KBM-7 (cell line): ENCODE measurements around the gene TAB2.
"Not testable (repeated sequence)": the region's sequence is repeated elsewhere in the genome, so short reads cannot be mapped to it uniquely, and the experiment has no call there.

Experiments
- DNase-seq: peaks from one replicate; pipeline ENCODE4 v3.0.0-alpha.2; 2015
- in situ Hi-C: fragments of 300-500 bp; cut with MboI; formaldehyde crosslinking; loops from 2 replicates; pipeline ENCODE4 v1.14.3; 2020; ENCODE audit warnings: low sequenced_read_pairs, low pct_unique_long_range_greater_than_20kb, mixed read lengths

Gene TAB2

DNA sequence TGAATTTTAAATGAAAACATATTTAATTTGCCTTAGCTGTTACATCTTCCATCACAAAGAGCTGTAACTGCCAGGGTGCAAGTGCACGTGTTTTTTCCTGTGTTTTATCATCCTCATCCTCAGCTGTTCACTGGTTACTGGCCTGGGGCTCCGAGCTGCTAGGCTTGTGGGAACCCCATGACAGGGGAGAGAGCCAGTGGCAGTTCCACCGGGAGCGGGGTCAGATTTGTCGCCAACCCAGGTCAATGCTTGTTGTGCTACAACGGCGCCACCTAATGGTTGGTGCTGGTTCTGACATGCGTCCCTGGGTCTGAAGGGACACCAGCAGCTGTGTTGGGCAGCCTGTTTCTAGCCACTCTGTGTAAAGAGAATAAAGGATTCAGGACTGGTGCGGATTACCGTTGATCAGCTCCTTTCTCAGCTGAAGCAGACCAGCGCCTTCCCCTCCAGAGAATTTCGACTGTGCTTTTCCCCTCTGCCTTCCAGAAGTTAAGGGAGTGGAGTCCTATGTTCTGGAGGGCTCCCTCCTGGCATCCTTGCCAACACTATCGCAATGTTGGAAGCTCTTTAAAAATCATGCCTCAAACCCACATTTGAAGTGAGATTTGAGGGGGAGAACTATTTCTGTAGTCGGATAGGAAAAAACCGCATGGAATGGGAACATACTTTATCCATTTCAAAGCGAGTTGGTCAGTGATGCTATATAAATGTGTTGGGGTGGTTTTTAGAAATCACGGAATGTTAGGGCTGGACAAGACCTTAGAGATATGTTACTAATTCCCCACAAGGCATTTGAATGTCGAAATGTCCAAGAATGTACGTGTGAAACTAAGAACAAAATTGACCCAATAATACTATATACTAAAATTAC lies 114.6 kb downstream of the TAB2 start:
- DNase-seq, result peak; percentile 88
- in situ Hi-C loops, result loop anchor here (25.0 kb wide), 2 partner anchors 345 to 870 kb away; no protein-coding TSS in a partner anchor

DNA sequence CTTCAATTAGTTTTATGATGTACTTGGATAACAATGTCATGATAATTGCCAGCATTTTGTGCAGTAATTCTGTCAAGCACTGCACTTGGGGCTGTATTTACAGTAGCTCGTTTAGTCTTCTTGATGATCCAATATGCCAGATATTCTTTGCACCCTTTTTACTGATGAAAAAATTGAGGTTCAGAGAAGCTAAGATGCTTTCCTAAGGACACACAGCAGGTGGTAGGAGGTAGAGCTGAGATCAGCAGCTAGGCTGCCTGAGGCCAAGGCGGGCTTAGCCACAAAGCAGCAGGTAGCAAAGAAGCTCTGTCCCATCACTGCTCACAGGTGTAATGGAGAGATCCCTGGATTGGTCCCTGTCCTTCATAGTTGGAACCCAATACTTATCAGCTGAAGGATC lies 115.9 kb downstream of the TAB2 start:
- in situ Hi-C loops, result loop anchor here (25.0 kb wide), 2 partner anchors 346 to 871 kb away; no protein-coding TSS in a partner anchor

DNA sequence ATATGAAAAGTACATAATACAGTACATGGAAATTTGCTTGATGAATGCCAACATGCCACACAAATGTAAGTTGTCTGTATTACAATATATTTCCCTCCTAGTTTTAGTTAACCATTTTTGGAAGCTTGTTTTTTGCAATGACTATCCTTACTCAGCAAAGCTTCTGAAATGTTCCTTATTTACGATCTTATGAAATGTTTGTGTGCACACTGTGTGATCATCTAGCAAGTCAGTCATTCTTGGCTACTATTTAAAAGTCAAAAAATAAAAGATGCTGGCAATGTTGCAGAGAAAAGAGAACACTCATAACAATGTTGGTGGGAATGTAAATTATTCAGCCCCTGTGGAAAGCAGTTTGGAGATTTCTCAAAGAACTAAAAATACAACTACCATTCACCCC lies 116.4 kb downstream of the TAB2 start:
- in situ Hi-C loops, result loop anchor here (25.0 kb wide), 2 partner anchors 347 to 872 kb away; no protein-coding TSS in a partner anchor
- no peak for DNase-seq

More for the DNA sequence above, 115.9 kb downstream of the TAB2 start:
- DNase-seq, result no peak

DNA sequence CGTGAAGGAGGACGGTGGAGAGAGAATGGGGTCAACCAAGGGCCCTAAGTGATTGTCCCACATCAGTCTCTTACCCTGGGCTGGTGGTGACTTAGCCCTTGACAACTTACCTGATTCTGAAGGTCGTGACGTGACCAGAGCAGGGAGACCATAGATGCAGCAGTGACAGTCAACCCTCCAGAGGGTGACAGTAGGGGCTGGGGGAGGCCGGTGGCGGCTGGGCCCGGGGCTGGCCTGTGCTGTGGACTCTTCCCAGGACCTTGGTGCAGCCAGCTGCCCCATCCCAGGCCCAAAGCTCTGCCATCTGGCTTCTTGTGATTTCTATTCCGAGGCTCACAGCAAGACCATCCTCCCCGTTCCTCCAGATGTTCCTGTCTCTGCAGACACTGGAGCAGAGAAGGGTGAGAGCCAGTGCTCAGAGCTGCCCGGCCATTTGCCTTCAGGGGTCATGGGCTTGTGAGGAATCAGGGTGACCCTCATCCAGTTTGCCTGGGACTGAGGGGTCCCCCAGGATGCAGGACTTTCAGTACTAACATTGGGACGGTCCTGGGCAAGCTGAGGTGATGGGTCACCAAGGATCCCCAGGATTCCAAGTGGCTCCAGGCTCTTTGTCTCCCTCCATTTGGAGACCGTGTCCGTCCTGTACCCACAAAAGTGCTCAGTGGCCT lies 118.5 kb downstream of the TAB2 start:
- in situ Hi-C loops, result loop anchor here (25.0 kb wide), 2 partner anchors 349 to 874 kb away; no protein-coding TSS in a partner anchor
- no peak for DNase-seq

DNA sequence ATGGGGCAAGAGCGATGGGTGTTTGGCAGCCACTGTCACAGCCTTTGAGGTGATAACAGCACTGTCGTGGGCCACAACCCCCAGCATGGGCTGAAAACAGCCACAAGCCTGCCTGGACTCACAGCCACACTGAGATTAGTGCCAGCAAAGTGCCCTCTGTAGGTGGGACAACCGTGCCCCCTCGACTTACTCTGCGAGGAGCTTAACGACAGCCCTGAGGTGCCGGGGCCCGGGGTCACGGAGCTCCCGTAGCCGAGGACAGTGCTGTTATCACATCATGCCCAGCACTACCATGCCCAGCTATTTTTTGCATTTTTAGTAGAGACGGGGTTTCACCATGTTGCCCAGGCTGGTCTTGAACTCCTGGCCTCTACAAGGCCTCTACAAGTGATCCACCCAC lies 119.1 kb downstream of the TAB2 start:
- in situ Hi-C loops, result loop anchor here (25.0 kb wide), 2 partner anchors 349 to 874 kb away; no protein-coding TSS in a partner anchor
- DNase-seq, result no peak

DNA sequence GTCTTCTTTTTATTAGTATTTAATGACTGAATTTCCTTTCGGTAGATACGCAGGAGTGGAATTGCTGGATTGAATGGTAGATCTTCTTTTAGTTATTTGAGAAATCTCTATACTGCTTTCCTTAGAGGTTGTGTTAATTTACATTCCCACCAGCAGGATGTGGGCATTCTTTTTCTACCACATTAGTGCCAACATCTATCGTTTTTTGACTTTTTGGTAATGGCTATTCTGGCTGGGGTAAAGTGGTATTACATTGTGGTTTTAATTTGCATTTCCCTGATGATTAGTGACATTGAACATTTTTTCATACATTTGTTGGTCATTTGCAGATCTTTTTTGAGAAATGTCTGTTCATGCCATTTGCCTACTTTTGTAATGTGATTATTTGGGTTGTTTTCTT lies 119.7 kb downstream of the TAB2 start:
- no peak for DNase-seq

DNA sequence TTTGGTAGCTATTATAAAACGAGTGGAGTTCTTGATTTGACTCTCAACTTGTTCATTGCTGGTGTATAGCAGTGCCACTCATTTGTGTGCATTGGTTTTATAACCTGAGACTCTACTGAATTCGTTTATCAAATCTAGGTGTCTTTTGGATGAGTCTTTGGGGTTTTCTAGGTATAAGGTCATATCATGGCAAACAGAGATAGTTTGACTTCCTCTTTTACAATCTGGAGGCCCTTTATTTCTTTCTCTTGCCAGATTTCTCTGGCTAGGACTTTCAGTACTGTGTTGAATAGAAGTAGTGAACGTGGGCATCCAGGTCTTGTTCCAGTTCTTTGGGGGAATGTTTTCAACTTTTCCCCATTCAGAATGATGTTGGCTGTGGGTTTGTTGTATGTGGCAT lies 121.3 kb downstream of the TAB2 start:
- peak; percentile 27 for DNase-seq
- in situ Hi-C loops, result loop anchor here (25.0 kb wide), 2 partner anchors 352 to 877 kb away; no protein-coding TSS in a partner anchor

More for the DNA sequence above, 119.7 kb downstream of the TAB2 start:
- in situ Hi-C loops, result loop anchor here (25.0 kb wide), 2 partner anchors 350 to 875 kb away; no protein-coding TSS in a partner anchor

DNA sequence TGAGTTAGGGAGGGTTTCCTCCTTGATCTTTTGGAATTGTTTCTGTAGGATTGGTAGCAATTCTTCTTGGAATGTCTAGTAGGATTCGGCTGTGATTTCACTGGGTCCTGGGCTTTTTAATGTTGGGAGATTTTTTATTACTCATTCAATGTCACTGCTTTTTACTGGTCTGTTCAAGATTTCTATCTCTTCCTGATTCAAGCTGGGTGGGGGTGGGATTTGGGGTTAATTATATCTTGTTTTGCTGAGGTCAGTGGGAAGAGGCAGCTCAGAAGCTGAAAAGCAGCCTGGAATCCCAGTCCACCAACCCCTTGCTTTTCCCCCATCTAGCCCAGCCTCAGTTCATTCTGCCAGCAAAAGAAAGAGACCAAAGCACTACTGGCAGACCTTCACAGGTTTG lies 122.1 kb downstream of the TAB2 start:
- no peak for DNase-seq
- in situ Hi-C loops, result loop anchor here (25.0 kb wide), 2 partner anchors 352 to 877 kb away; no protein-coding TSS in a partner anchor

DNA sequence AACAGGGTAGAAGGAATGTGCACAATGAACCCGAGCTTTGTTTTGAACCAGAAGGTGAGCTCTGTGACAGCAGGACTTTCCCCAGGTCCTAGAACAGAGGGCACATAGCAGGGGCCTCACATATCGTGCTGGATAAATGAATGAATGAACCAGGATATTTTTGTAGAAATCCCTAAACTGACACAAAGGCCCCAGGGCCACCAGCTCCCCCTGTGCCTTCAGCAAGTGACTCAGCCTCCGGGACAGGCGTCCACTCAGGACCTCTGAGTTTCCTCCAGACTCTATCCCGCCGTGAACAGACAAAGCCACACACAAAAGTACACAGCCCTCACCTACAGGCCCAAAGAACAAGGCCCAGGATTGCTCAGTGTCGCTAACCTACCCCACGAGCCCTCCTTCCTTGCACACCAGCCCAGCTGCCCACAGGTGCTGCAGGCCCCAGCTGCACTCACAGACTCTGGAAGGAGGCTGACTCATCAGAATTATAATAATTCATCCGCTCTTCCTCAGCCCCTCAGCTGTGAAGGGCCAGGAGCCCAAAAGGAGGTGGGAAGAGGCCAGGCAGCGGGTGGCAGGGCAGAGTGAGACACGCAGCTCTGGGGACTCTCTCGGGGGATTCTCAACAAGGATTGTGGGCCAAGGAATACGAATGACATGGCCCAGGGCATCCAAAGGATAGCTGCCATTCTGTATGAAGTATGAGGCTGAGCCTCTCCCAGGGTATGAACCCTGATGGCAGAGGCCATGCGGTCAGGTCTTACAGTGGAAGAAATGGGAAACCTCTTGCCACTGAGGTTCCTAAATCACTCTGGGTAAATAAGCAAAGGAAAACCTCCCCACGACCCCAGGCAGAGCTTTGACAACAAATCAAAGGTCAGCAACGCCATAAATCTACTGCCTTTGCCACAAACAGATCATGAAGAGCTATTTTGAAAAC lies 123.5 kb downstream of the TAB2 start:
- in situ Hi-C loops, result loop anchor here (25.0 kb wide), 2 partner anchors 354 to 879 kb away; no protein-coding TSS in a partner anchor
- no peak for DNase-seq

DNA sequence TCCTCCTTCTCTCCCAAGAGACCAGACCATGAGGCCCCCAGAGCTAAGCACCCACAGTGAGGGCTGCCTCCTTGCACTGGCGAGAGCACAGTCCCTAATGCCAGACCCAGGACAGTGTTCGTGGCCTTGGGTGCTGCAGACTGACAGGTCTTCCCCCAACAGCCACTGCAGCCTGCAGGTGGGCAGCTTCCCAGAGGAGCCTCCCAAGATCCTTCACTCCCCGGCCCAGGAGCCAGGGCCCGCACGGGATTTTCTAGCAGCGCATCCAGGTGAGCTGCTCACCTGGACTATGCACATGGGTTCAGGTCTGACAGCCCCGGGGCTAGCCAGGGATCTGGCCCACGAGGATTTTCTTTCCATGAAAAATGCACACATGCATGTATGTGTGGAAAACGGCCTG lies 124.2 kb downstream of the TAB2 start:
- no peak for DNase-seq
- in situ Hi-C loops, result loop anchor here (25.0 kb wide), 2 partner anchors 354 to 879 kb away; no protein-coding TSS in a partner anchor

DNA sequence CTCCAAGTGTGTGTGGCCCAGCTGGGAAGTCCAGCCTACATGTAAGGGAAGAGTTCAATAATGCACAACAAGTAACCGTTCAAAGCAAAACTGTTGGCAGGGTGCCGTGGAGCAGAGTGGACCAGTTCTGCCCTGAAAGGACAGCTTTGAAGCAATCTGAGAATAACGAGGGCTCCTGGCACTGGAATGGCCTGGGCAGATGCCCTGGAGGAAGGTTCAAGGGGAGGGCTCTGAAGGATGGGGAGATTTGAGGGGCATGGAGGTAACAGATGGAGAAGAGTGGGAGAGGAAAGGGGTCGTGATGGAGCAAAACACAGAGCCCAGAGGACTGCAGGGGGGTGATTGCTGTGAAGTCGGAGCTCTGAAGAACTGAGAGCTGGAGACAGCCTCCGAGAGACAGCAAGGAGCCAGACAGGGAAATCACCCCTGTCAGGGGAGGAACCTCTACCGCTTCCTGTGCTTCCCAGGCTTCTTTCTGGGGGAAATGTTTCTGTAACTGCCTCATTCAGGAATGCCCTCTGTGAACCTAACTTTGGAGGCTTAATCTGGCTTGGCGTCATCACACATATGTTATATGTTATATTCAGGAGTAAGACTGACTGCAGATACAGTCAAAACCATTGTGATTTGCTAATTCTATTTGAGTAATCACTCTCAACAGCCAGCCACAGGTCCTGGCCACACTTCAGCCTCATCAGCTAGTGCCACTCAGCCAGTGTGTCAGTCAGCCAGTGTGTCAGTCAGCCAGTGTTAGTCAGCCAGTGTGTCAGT lies 126.1 kb downstream of the TAB2 start:
- no peak for DNase-seq
- in situ Hi-C loops, result loop anchor here (25.0 kb wide), 2 partner anchors 356 to 881 kb away; no protein-coding TSS in a partner anchor

DNA sequence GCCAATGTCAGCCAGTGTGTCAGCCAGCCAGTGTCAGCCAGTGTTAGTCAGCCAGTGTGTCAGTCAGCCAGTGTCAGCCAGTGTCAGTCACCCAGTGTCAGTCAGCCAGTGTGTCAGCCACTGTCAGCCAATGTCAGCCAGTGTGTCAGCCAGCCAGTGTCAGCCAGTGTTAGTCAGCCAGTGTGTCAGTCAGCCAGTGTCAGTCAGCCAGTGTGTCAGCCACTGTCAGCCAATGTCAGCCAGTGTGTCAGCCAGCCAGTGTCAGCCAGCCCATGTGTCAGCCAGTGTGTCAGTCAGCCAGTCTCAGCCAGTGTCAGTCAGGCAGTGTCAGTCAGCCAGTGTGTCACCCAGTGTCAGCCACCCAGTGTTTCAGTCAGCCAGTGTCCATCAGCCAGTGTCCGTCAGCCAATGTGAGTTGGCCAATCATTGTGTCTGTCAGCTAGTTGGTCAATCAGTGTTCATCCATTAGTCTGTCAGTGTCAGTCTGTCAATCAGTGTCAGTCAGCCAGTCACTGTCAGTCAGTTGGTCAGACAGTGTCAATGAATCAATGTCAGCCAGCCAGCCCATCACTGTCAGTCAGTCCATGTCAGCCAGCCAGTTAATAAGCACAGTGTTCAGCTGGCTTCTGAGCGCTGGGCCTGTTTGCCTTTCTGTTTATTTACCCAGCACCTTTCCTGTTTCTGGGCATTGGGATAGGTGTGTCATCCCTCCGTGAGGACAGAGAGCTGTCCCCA lies 127.0 kb downstream of the TAB2 start:
- not testable (repeated sequence) for DNase-seq
- in situ Hi-C loops, result loop anchor here (25.0 kb wide), 2 partner anchors 357 to 882 kb away; no protein-coding TSS in a partner anchor

DNA sequence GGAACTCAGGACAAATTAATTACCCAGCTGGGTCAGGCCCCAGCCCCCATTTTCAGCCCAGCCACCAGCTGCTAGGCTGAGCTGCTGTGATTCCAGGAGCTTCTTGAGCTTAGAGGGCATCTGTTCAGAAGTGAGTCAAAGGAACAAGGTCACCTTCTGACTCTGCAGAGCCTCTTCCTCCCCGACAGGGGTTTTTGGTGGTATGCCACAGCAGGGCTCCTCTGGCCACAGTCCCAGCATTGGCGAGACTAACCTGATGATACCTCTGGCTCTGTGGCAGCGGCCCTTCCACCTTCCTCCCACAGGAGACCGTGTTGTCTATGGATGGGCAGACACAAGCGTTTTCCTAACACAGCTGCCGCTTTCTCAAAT lies 127.6 kb downstream of the TAB2 start:
- in situ Hi-C loops, result loop anchor here (25.0 kb wide), 2 partner anchors 358 to 883 kb away; no protein-coding TSS in a partner anchor
- DNase-seq, result no peak

DNA sequence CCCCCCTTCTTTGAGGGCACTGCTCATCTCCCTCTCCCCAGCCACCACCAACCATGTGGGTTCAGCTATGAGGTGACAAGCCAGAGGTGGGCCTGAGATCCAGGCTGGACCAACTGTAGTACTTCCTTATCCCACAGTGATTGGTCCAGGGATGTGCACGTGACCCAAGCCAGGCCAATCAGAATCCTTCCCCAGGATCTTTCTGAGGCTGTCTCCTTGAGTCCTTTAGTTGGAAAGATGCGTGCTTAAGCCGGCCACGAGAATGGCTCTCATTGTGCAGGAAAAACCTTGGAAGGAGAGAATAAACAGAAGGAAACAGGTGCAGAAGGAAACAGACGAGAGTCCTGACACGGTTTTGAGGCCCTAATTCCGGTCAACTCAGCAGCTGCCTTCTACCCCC lies 128.1 kb downstream of the TAB2 start:
- DNase-seq, result no peak
- in situ Hi-C loops, result loop anchor here (25.0 kb wide), 2 partner anchors 358 to 883 kb away; no protein-coding TSS in a partner anchor

DNA sequence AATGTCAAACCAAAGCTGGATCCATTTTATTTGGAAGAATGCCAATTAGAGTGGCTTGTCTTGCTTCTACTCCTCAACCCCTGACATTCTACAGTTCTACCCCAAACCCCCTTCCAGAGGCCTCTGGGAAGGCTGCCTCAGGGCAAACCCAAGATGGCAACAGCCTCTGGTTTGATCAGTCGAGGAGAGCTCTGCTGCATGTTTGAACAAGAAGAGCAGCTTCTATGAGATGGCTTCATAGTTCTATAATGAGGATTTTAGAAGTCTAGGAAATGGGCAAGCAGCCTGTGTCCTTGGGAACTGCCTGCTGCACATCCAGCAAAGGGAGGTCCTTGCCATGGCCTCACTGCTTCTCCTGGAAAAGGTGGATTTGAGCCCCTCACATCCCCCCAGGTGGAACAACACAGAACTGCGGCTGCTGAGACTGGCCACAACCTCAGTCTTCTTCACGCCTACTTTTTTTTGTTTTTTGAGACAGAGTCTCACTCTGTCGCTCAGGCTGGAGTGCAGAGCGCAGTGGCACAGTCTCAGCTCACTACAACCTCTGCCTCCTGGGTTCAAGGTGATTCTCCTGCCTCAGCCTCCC lies 129.4 kb downstream of the TAB2 start:
- in situ Hi-C loops, result loop anchor here (25.0 kb wide), 2 partner anchors 360 to 885 kb away; no protein-coding TSS in a partner anchor
- no peak for DNase-seq

DNA sequence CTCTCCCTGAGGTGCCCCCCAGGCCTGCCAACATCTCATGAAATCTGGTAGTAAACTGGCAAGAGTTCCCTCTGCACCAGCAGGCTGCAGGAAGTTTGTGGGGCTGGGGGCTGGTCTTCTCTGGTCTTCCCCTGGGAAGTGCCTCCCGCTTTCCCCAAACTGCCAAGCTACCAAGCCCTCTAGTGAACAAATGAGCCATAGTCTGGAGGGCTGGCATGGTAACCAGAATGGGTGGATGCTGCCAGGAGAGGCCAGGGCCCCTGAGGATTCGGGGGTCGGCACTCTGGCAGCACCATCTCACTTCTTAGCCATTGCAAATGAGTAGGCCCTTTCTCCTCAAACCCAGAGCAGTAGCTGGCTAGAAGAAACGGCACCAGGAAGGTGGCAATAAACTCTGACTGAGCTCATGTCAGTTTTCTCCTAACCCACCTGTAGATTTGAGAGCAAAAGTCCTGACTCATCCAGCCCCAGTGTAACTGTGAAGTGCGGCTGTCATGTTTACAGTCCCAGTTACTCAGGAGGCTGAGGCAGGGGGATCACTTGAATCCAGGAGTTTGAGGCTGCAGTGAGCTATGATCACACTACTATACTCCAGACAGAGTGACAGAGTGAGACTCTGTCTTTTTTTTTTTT lies 131.4 kb downstream of the TAB2 start:
- no peak for DNase-seq
- in situ Hi-C loops, result loop anchor here (25.0 kb wide), 2 partner anchors 362 to 887 kb away; no protein-coding TSS in a partner anchor
